Raji (cell line): ENCODE measurements around the gene SLC15A1.

ENCODE experiments used
- POLR2A ChIP-seq: IDR thresholded peaks from 2 replicates; pipeline ENCODE4 v1.6.1; 2011; ENCODE audit warnings: low read depth, low read length, control low read depth; ENCODE audit not compliant: insufficient read depth

The SLC15A1 gene

DNA sequence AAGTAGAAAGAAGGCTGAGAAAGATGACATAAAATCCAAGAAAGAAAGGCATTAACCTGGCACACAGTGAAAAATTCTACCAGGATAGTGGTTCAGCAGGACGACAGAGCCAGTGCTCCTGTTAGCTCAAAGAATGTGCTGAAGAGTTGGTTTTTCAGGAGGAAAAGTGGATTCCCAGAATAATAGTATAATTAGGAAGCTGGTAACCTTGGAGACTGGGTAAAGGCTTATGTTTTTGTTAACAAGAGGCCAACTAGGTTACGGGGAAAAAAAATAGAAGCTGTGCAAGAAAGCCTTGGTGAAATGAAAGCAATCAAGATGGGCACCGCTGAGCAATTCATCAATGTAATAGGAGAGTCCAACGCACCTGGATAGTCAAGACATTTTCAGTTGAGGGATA, 54.7 kb downstream of the SLC15A1 start:
- TF ChIP-seq POLR2A: no peak

GRCh38 chr13:98693756-98694155, 58.7 kb downstream of the SLC15A1 start:
- TF ChIP-seq POLR2A: no peak

- TF ChIP-seq POLR2A: no peak
Measured at GRCh38 chr13:98691360-98691759, 61.1 kb downstream of the SLC15A1 start.

DNA sequence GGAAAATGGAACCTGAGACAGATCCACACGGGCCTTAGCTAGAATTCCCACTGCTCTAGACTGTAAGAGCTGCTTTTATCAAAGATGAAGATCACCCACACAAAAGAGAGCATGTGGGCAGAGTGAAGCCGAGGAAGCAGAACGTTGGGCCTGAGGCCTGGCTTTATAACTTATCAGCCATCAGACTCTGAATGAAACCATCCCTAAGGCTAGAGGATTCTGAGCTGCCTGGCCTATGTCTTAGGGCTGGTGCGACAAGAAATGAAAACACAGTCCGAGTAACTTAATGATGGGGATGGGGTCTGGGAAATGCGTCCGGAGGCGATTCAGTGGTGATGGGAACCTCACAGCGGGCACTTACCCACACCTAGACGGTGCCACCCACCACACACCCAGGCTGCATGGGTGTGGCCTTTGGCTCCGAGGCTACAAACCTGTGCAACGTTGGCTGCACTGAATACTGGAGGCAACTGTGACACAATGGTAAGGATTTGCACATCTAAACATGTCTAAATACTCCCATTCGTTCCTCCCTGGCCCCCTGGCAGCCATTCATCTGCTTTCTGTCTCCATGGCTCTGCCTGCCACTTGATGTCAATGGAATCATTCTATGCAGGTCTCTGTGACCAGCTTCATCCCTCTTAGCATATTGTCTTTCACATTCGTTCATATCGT, 62.0 kb downstream of the SLC15A1 start:
- no peak for TF ChIP-seq POLR2A

DNA sequence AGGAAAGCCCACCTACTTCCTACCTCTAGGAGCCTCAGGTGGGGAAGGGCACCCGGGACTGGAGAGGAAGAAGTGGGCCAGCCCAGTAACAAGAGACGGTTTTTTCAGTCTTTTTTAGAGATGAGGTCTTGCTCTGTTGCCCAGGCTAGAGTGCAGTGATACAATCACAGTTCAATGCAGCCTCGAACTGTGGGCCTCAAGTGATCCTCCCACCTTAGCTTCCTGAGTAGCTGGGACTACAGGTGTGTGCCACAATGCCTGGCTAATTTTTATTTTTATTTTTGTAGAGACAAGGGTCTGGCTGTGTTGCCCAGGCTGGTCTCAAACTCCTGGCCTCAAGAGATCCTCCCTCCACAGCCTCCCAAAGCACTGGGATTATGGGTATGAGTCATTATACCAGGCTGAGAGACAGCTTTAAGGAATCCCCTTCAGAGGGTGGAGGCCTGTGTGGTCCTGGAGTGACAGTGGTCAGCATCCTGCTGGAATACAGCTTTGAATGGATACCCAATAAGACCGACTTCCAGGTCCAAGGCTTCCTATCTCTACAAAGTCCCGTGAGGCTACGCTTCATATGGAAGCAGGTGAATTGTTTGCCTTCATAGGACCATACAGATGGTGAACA, 63.0 kb downstream of the SLC15A1 start:
- no peak for TF ChIP-seq POLR2A

GRCh38 chr13:98688373-98688772, 64.1 kb downstream of the SLC15A1 start:
- TF ChIP-seq POLR2A: no peak

DNA sequence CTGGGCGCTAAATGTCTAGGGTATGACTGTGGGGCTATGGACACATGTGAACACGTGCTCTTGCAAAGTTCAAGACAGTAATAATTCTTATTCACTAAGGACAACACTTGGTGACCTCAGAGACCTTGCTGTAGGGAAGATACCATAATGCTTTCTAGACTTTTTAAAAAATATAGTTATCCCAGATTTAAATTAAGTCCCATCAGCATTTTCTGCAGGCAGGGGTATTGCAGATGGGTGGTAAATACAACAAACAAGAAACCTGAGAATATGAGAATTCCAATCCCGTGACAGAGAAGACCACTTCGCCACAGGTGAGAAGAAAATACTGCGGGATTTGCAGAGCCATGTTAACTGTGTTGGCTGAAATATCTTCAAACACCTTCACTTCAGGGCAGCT, 65.2 kb downstream of the SLC15A1 start:
- TF ChIP-seq POLR2A: no peak

- no peak for TF ChIP-seq POLR2A
Measured at GRCh38 chr13:98686270-98686669, 66.2 kb downstream of the SLC15A1 start.

DNA sequence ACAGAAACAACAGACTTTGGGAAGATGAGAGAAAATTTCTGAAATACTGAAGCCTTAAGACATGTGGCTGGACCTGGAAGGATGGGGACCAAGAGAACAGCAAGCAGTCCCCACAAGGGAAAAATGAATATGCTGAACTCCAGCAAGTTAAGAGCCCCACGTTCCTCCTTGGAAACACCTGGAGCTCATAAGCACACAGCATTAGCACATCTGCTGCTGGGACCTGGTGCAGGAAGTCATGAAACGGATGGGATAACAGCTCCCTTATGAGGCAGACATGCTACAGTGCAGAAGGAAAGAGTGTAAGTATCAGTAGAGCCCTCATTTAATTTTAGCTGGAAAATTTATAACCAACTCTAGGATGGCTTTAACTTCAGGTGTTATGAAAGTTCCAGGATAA, 67.3 kb downstream of the SLC15A1 start:
- no peak for TF ChIP-seq POLR2A

- TF ChIP-seq POLR2A: no peak
Measured at GRCh38 chr13:98681049-98681448, 71.4 kb downstream of the SLC15A1 start.

GRCh38 chr13:98678741-98679140, 73.7 kb downstream of the SLC15A1 start:
- TF ChIP-seq POLR2A: no peak

- TF ChIP-seq POLR2A: no peak
Measured at GRCh38 chr13:98677398-98677797, 75.1 kb downstream of the SLC15A1 start.

- no peak for TF ChIP-seq POLR2A
Measured at GRCh38 chr13:98676239-98676638, 76.2 kb downstream of the SLC15A1 start.

- no peak for TF ChIP-seq POLR2A
Measured at GRCh38 chr13:98675837-98676236, 76.6 kb downstream of the SLC15A1 start.

GRCh38 chr13:98675066-98675465, 77.4 kb downstream of the SLC15A1 start:
- TF ChIP-seq POLR2A: no peak

DNA sequence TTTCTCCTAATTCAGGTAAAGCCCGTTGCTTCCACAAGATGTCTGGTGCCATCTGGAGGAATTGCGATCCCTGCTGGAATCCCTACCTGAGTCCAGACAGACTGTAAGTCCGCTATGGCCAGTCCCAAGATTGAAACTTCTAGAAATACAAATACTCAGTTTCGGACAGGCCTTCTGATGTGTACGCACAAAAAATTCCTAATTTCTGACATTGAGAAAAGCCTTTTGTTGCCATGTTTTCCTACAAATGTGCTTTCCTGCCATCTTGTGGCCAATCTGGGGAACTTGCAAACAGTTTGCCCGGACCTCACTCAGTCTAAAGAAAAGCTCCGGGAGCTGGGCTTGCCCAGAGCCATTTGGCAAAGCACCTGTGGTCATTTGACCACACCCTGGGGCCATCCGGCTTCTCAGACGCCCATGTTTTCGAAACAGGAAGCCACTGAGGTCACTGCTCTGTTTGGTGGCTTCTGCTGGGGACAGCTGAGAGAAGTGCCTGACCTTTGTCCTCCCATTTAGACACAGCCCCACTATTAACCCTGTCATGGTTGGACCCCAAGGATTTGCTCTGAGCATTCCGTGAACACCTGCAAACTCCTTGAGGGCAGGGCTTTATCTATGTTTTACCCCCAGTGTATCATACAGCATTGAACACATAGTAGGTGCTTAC, 79.4 kb downstream of the SLC15A1 start:
- TF ChIP-seq POLR2A: no peak
